ENCODE results near the gene TRIP6. TPM values are rescaled to one million over a fixed set of nuclear protein-coding genes. Genes with fewer than 3 reads are reported as not detected.
A peak's percentile ranks its signal among the peaks of the same experiment; 100 is the strongest.

TRIP6 gene
- total RNA-seq, 1 experiment from 2014 or later = 102 TPM

- H4K20me1 ChIP-seq (ENCODE audit: insufficient read depth) = no peaks in the 10 kb centered on the region
- no peak overlapping the region for H3K27ac ChIP-seq (ENCODE audit: low read depth, low read length)
- no peak for TF ChIP-seq ELF1 (IDR thresholded peaks at IDR 0.05; ENCODE audit: borderline replicate concordance, low read depth)
- no peak for TF ChIP-seq CBX3 (IDR thresholded peaks at IDR 0.05; ENCODE audit: low read depth)
- no peak for TF ChIP-seq TCF7L2 (IDR thresholded peaks at IDR 0.05; ENCODE audit: borderline replicate concordance, extremely low read depth, insufficient read depth, insufficient read length)
- no peak for TF ChIP-seq POLR2AphosphoS5 (IDR thresholded peaks at IDR 0.05; ENCODE audit: low read depth, low read length)
- TF ChIP-seq EGR1 (IDR thresholded peaks at IDR 0.05; ENCODE audit: low read depth) = no peak
- no peak for TF ChIP-seq CEBPB (IDR thresholded peaks at IDR 0.05; ENCODE audit: low read depth)
- no peak for TF ChIP-seq ZBTB33 (IDR thresholded peaks at IDR 0.05; ENCODE audit: extremely low read depth, insufficient replicate concordance, low read length)
- no peak for TF ChIP-seq EZH2phosphoT487 (IDR thresholded peaks at IDR 0.05; ENCODE audit: borderline replicate concordance)
- no peak for TF ChIP-seq ATF3 (IDR thresholded peaks at IDR 0.05)
- no peak overlapping the region for H2AFZ ChIP-seq (ENCODE audit: low read depth, low read length, poor library complexity, severe bottlenecking)
- H3K36me3 ChIP-seq (ENCODE audit: control insufficient read depth in 1 of 2, insufficient read depth in 2 of 2, low read length in 2 of 2) = peaks cover 2 to 13% of the 10 kb centered on the region in 2 experiments; a peak in 3 of 4 replicates
- RAD21 ChIA-PET (ENCODE audit: low non-redundant PET in 1 of 2, low total read pairs in 2 of 2, uncharacterized antibody in 2 of 2, unreplicated experiment in 2 of 2) = no interaction called here
- intact Hi-C loops (cut with micrococcal nuclease) = no loop called here
- H3K4me2 ChIP-seq (ENCODE audit: low read length) = no peak overlapping the region
- POLR2A ChIA-PET = no interaction called here
- no peaks in the 10 kb centered on the region for H3K9me2 ChIP-seq (ENCODE audit: insufficient read depth)
- DNase-seq (ENCODE audit: low read depth, low spot score) (no peak), ATAC-seq (peak; percentile 13; the same call in 1 of the 2 replicates)
- H3K4me3 ChIP-seq (replicated peaks in 1 of 2; ENCODE audit: low read depth in 1 of 2, low read length in 2 of 2) = no peak overlapping the region
- H3K9ac ChIP-seq (ENCODE audit: low read length) = no peak overlapping the region
- H3K9me3 ChIP-seq (ENCODE audit: control insufficient read depth in 1 of 2, insufficient read depth in 1 of 2, low read depth in 1 of 2, low read length in 2 of 2) = no peaks in the 10 kb centered on the region
- H3K79me2 ChIP-seq (ENCODE audit: insufficient read depth, low read length) = peaks cover 2% of the 10 kb centered on the region; the same call in 1 of the 2 replicates
- no peaks in the 10 kb centered on the region for H3K27me3 ChIP-seq (ENCODE audit: insufficient read depth, low read length)
- CTCF ChIA-PET = no interaction called here
- peaks cover 3 to 5% of the 10 kb centered on the region in 2 experiments; a peak in 2 of 4 replicates for H3K4me1 ChIP-seq (ENCODE audit: control insufficient read depth in 1 of 2, insufficient read depth in 2 of 2, low read length in 2 of 2)
- no TSS peak for BruUV-seq (replicated peaks)
These were observed 7.3 kb upstream of the TRIP6 start for GRCh38 chr7:100859856-100860255.

Data from HCT116 (cell line).